NT2/D1 (cell line): ENCODE measurements around the gene GDF7.

Source experiments
- DNase-seq: peaks from one replicate; pipeline ENCODE4 v3.0.0-alpha.2; 2011; ENCODE audit warnings: low read depth, low spot score
- H3K27me3 ChIP-seq: 2 replicates; pipeline ENCODE4 v1.6.0; 2011; ENCODE audit warnings: mild to moderate bottlenecking; ENCODE audit not compliant: insufficient read length, insufficient read depth
- H3K36me3 ChIP-seq: 2 replicates; pipeline ENCODE4 v1.6.1; 2011; ENCODE audit warnings: mild to moderate bottlenecking, low read length, mixed read lengths; ENCODE audit not compliant: insufficient read depth, insufficient read length
- H3K4me1 ChIP-seq: 2 replicates; pipeline ENCODE4 v1.5.1; 2011; ENCODE audit not compliant: insufficient read depth, insufficient read length
- H3K4me3 ChIP-seq: 2 replicates; pipeline ENCODE4 v1.5.1; 2011; ENCODE audit warnings: low read depth; ENCODE audit not compliant: insufficient read length
- H3K9ac ChIP-seq: 2 replicates; pipeline ENCODE4 v1.6.0; 2011; ENCODE audit warnings: low read depth; ENCODE audit not compliant: insufficient read length
- H3K9me3 ChIP-seq: 2 replicates; pipeline ENCODE4 v1.5.1; 2011; ENCODE audit warnings: mild to moderate bottlenecking, low read length; ENCODE audit not compliant: insufficient read depth
- SUZ12 ChIP-seq: IDR thresholded peaks from 2 replicates; pipeline ENCODE4 v1.6.1; 2011; ENCODE audit not compliant: insufficient read length, insufficient read depth; ENCODE audit errors: extremely low read depth
- YY1 ChIP-seq: IDR thresholded peaks from 2 replicates; pipeline ENCODE4 v1.6.1; 2011; ENCODE audit not compliant: insufficient read length, insufficient read depth
- ZNF274 ChIP-seq: IDR thresholded peaks from 2 replicates; pipeline ENCODE4 v1.6.1; 2011; ENCODE audit warnings: mild to moderate bottlenecking, low read depth, low read length

GDF7 gene

DNA sequence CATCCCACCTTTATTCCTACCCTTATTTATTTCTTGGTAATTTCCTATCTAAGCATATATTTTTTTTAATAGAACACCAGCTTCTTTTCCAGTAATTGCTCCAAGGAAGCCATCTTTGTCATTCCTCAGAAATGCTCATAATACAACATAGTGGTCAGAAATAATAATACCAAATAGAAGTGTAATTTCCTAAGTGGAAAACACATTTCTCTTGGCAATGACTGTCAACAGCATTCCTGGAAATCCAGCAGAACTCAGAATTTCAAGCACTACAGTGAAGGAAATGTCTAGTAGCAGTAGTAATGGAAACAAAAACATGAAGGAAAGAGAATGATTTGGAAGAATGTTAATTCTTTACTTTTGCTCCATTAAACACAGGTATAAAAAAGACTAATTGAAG is 56.6 kb downstream of the GDF7 start:
- H3K4me1 ChIP-seq = no peaks in the 10 kb centered on the region
- no peaks in the 10 kb centered on the region for H3K9me3 ChIP-seq
- H3K36me3 ChIP-seq = peaks cover 18% of the 10 kb centered on the region
- TF ChIP-seq SUZ12 = no peak
- TF ChIP-seq ZNF274 = no peak
- no peak for TF ChIP-seq YY1
- no peak for DNase-seq
- H3K9ac ChIP-seq = no peak overlapping the region
- H3K4me3 ChIP-seq = no peak overlapping the region
- H3K27me3 ChIP-seq = no peaks in the 10 kb centered on the region

DNA sequence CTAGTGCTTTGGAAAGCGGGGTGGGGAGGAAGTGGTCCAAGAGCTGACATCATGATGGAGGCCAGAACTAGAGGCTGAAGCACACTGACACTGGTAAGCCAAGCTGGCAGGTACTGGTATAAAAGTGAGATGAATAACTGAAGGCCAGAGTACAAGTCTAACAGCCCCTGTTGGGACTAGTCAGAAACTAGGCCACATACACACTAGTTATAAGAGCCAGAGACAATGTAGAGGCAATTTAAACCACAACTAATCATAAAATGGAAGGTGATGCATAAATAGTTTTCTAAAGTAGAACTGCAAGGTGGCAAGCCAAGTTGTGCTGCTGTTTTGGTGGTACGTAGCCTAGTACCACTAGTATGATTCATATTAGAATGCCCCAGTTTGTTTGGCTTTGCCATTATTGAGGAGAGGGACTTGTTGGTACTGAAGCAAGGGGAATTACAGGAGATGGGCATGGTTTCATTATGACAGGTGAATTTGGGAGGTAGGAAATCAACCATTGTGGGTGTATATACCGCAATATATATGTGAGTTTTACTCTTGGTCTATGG is 57.6 kb downstream of the GDF7 start:
- H3K4me3 ChIP-seq = no peak overlapping the region
- H3K27me3 ChIP-seq = no peaks in the 10 kb centered on the region
- no peak for TF ChIP-seq ZNF274
- no peak for TF ChIP-seq YY1
- no peak for TF ChIP-seq SUZ12
- no peak overlapping the region for H3K9ac ChIP-seq
- no peak for DNase-seq
- H3K4me1 ChIP-seq = no peaks in the 10 kb centered on the region
- no peaks in the 10 kb centered on the region for H3K9me3 ChIP-seq
- peaks cover 18% of the 10 kb centered on the region for H3K36me3 ChIP-seq

DNA sequence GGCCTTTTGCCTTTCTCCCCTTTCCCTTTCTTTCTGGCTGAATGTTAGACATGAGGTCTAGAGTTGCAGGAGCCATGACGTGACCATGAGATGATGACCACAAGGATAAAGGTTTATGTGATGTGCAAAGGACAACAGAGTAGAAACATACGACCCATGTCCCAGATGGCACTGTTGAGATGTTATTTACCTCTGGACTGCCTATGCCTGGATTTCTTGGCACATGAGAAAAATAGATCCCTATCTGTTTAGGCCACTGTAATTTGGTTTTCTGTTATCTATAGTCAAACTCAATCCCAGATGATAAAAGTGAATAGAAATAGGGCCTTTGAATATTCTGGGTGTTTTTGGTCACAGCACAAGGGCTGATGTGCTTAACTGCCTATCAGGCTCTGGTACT is 58.8 kb downstream of the GDF7 start:
- H3K9ac ChIP-seq = no peak overlapping the region
- no peak for DNase-seq
- no peaks in the 10 kb centered on the region for H3K4me1 ChIP-seq
- H3K4me3 ChIP-seq = no peak overlapping the region
- peaks cover 18% of the 10 kb centered on the region for H3K36me3 ChIP-seq
- no peaks in the 10 kb centered on the region for H3K27me3 ChIP-seq
- no peaks in the 10 kb centered on the region for H3K9me3 ChIP-seq
- TF ChIP-seq YY1 (no peak), SUZ12 (no peak)

DNA sequence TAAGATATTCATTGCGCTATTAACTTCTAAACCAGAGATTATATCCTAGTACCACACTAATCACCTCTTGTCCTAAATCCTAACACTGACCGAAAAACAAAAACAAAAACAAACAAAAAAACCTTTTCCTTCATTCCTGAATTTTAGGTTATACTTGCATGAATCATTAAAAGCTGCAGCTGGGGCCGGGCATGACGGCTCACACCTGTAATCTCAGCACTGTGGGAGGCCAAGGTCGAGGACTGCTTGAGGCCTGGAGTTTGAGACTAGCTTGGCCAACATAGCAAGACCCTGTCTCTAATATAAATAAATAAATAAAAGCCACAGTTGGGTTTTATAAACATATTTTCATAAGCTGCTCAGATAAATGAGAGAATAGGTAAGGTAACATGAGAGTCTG is 60.0 kb downstream of the GDF7 start:
- H3K4me3 ChIP-seq = no peak overlapping the region
- H3K9me3 ChIP-seq = no peaks in the 10 kb centered on the region
- TF ChIP-seq YY1 = no peak
- TF ChIP-seq SUZ12 = no peak
- TF ChIP-seq ZNF274 = no peak
- no peak for DNase-seq
- H3K4me1 ChIP-seq = no peaks in the 10 kb centered on the region
- no peak overlapping the region for H3K9ac ChIP-seq
- no peaks in the 10 kb centered on the region for H3K27me3 ChIP-seq
- H3K36me3 ChIP-seq = peaks cover 18% of the 10 kb centered on the region

DNA sequence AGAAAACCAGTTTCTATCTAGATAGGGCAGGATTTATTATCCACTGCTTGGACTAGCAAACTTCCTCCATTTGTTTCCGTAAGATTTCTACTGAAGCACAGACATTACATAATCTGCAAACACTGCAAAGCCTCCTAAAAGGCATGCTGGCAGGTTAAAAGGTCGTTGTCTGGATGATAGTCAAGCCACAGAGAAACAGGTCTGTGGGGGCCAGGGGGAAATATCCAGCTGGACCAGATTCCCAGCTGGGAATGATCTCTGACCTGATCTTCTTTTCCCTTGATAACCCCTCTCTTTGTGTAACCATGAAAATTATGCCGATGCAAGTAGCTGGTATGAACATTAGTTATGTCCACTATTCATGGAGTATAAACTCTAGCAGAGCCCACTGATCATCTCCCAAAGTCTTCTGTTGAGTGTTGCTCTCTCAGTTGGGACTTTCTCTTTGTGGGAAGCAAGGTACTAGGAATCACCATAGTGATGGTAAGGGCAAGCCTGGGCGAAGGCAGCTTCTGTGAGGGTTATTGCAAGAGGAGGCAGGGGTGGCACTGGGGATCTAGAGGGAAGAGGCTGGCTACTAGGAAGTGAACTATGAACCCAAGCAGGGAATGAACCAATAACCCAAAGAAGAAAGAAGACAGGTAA is 61.3 kb downstream of the GDF7 start:
- Histone ChIP-seq H3K4me1 (no peaks in the 10 kb centered on the region), H3K36me3 (peaks cover 18% of the 10 kb centered on the region), H3K4me3 (no peak overlapping the region), H3K9ac (no peak overlapping the region), H3K9me3 (no peaks in the 10 kb centered on the region), H3K27me3 (no peaks in the 10 kb centered on the region)
- no peak for DNase-seq
- TF ChIP-seq SUZ12 = no peak
- TF ChIP-seq ZNF274 = no peak
- no peak for TF ChIP-seq YY1
